HG03108 (cell line): Measurements from ENCODE around the gene SUCLG1.
A peak's percentile ranks its signal among the peaks of the same experiment; 100 is the strongest.
"Not testable (repeated sequence)": the region's sequence is repeated elsewhere in the genome, so short reads cannot be mapped to it uniquely, and the experiment has no call there.

ENCODE experiments used
- ATAC-seq: cut with Tn5 transposase; IDR thresholded peaks from one replicate; pipeline ENCODE4 v1.9.1; 2021; ENCODE audit warnings: moderate library complexity; ENCODE audit not compliant: unreplicated experiment

The SUCLG1 gene

DNA sequence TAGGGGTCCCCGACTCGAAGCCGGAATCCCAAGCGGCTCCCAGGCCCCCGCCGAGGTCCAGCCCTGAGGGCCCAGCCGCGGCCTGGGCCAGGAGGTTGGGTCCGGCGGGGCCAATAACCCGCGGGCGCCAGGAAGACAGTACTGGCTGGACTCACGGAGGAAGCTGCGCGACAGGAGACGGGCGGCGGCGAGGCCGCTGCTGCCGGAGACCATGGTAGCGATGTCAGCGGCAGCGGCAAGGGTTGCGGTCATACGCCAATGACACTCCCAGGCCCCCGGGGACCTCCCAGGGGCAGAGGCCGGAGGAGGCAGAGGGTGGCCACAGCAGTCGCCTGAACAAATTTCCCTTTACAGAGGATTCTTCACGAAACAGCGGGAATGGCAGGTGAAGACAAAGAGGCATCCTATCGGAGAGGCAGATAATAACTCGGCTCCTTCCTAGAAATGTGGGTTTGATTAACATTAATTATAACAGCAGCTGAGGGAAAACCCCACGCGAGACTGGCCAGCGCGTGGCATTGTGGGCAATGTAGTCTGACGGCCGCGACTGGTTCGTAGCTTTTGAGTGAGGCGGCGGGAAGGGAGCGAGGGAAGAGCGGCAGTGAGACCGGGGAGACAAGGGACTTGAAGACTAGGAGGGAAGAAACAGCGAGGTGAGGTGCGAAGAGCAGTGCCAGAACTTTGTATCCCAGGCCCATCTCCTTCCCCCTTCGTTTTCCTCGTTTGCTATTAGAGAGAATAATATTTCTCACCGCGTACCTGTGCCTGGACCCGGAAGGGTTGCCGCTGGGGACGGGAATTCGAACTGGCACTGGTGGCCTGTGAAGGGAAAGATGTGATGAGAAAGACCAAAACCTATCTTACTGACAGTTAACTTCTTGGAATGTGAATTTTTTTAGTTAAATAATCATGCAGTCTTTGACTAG lies at the start of gene SUCLG1:
TSS of gene SUCLG1 (minus strand) at position 263 of the 926 bp plus-strand sequence. CDS start at position 252, 11 bp downstream.
- peak; percentile 93 for ATAC-seq

DNA sequence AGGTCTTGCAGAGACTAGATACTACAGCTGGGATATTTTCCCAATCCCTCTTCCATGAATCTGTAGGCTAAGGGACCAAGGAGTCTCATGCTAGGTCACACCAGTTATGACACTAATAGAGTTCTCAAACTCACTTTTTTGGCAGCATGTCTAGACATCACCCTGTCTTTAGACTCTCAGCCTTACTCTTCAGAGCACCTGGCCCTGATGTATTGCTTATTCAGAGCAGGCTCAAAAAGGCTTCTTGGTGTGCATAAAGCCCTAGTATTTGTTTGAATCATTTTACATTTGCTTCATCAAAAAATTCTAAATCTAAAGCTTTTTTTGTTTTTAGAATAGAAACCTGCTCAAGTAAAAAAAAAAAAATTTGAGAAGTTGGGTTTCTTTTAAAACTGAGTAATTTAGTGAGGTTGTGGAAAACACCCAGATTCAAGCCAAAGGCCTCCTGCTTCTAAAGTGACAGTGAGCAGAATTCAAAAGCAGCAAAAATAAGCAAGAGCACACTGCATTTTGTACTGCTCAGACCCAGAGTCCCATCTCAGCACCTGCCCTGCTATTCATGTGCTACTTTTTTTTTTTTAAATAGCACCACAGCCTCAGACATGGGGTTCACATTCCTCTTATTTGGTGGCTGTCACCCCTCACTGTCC lies 39.2 kb upstream of the SUCLG1 start:
- no peak for ATAC-seq

DNA sequence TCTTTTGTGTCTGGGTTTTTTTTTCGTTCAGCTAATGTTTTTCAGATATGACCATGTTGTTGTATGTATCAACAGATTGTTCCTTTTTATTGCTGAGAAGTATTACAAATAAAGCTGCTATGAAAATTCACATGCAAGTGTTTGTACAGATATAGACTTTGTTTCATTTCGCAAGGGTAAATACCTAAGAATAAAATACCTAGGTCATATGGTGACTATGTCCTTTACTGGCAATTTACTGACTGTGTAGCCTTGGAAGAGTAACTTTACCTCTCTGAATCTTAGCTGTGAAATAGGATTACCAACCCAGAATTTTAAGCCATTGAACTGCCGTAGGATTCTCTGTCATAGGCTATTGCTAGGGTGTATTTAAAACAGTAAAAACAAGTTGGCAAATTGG lies 38.2 kb upstream of the SUCLG1 start:
- ATAC-seq: no peak

DNA sequence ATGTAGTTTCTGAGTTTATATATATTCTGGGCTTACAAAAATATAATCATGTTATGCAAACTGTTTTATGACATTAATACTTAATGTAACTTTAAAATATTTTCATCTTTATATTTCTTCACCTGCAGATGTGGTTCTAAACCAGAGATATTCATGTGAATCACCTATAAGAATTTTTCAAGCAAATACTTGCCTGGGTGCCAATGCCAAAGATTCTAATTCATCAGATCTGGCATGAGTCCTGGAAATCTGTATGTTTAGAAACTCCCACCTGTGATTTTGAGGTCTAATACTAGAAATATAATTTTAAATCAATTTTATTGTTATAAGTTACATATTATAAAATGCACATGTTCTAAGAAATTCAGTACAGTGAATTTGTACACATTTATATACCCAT lies 37.3 kb upstream of the SUCLG1 start:
- no peak for ATAC-seq

DNA sequence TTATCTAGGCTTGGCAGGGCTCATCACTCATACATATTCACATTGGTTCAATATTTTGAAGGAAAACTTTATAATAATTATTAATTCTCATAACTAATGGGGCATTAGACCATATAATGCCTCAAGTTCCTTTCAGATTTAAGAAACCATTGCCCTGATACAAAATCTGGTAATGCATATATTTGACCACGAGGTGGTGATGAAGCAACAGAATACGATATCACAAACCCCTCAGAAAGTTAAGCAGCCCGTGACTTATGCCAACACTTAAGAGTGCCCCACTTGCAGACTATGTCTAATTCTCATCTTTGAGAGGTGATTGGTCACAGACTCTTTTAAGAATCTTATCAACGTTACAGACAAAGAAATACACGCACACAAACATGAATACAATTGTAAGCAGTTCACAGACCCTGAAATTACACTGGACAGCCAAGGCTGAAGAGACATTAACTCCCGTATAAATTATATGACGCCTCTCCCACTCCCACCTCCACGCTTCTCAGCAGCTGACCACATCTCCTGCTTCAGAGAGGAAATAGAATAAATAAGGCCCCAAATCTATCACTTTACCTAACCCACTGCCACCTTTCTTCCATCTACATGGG lies 36.6 kb upstream of the SUCLG1 start:
- peak; percentile 78 for ATAC-seq

DNA sequence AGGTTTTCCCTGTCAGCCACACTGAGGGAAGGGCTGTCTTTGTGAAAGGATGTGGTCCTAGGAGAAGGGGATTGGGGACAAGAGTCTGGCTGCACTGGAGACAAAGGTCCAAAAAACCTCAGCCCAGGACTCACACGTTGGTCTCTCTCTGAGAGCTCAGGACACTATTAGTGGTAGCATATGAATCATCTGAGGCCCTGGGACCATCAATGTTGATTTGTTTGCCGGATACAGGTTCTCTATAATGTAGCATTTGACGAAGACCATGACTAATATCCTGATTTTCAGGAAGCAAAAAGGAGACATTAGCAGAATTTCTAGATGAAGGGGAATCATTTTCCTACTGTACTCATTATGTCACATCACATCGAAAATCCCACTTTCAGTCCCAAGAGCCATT lies 35.0 kb upstream of the SUCLG1 start:
- no peak for ATAC-seq

DNA sequence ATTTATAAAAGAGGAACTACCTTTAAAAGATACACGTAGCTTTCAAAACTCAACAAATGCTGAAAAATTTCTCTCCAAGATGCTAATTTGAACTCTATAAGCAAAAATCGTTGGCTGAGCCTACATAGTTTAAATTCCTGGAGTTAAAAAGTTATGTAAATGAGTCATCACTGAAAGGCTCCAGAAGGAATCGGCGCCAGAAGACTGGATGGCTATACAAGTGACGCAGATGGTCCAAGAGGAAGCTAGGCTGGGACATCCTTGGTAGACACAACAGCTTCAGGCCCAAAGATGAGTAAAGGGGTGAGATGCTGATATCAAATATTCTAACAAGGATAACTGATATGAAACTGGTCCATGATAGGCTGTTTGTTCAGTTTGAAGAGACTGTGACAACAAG lies 34.4 kb upstream of the SUCLG1 start:
- ATAC-seq: no peak

DNA sequence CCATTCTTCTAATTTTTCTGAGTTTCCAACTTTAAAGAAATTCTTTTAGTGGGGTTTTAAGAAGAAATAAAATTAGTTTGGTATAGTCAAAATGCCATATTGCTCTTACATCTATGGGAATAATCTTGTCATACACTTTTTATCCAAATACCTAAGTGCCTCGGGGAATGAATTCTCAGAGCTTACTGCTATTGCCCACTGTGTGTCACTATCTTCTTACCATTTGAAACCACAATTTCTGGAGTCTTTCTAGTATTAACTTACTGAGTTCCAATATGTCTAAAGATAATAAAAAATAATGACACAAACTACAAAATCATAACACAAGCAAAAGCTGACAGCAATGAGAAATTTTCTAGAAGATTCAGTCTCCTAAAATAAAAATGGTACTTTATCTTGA lies 33.5 kb upstream of the SUCLG1 start:
- no peak for ATAC-seq

DNA sequence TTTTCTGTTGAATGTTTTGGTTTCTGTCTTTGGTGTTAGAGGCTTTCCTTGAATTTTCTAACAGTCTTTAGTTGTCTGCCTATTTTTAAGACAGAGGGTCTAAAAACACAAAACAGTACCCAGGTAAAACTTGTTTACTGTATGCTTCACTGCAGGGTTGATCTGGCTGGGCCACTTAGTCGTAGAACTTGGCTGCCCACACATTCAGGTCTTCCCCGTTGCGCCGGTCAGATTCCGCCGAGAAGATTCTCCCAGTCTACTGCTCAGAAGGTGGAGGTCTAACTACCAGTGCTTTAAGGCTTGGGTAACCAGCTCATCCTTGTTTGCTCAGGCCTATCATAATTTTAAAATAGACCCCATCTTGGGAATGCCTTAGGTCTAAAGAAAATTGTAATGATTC lies 32.7 kb upstream of the SUCLG1 start:
- ATAC-seq: no peak

DNA sequence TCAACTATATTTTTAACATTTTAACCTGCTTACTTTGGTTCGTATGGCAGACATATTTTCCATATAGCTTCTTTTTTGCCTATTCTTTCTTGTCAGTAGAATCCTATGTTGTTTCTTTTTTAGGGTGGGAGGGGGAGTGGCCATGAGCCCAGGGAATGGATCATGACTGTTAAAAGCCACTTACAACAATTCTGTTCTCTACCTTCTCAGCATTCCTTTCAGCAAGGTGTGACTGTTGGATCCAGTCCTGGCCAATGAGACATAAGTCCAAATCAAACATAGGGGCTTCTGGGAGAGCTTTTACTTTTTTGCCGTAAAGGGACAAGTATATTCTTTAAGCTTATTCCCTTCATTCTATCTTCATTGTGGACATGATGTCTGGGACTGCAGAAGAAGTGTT lies 32.2 kb upstream of the SUCLG1 start:
- ATAC-seq: no peak

DNA sequence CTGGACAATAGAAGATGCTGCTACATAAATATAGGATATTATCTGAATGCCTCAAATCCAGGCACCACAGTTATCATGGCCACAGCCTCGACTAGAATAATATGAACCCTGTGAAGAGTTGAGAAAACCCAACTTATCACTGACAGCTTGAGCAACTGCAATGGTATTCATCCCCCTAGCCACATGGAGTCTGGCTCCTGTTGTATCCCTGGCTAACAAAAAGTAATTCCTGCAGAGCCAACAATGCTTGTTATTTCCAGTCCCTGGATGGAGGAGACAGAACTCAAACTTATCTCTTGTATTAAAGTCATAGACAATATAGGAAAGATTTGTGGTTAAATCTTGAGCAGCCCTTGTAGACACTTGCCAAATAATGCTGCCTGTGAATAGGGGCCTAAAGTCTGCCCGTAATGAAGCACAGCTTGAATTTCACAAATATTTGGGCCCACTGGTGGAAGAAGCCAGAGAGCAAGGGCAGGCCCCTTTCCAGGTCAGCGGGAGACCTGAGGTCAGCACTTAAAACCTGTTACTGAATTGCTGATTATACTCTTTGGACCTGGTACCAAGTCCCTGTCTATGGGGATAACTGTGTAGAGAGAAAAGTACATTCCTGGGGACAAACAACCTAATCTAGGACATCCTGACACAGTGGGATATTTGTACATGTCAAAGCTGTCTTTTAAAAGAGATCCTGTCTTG lies 28.4 kb upstream of the SUCLG1 start:
- ATAC-seq: no peak

DNA sequence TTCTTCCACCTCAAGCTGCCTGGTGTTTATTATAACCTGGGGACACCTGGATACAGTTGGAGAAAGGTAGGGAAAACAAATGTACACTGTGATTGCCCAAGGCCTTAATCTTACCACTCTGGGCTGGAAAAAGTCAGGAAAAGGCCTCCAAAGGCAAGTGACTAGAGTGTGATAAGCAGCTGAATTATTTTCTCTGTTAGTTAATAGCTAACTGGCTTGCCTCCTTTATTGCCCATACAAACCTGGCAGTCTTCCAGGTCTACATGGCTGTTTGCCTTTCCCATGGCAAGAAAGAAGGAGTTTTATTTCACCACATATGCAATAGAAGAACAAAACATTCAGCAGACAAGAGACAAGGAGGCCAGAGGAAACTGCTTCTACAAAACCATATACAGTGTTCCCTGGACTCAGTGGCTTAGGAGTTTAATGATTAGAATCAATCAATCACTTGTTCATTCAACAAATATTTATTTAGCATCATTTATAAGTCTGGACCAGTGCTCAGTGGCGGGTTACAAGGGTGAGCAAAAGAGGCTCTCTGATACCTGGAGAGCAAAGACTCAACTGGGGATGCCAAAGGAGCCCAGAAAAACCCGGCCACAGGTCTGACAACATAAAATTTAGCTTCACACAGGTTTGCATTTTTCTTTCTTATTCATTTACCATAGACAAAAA lies 27.5 kb upstream of the SUCLG1 start:
- no peak for ATAC-seq

DNA sequence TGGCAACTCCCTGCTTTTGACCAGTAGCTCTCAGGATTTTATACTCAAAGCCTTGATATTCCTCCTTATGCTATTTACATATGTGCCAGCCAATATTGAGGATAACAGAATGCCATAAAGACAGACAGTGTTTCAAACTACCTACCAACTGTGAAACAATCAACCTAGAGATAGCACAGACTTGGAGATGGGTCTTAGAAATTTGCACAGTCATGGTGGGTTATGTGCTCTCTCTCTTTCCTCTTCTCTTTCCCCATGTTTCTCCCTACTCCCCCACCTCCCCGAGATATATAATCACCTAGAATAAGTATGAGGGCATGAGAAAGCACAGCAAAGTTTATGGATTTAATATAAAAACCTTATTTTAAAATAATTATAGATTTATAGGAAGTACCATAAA lies 24.2 kb upstream of the SUCLG1 start:
- ATAC-seq: no peak

DNA sequence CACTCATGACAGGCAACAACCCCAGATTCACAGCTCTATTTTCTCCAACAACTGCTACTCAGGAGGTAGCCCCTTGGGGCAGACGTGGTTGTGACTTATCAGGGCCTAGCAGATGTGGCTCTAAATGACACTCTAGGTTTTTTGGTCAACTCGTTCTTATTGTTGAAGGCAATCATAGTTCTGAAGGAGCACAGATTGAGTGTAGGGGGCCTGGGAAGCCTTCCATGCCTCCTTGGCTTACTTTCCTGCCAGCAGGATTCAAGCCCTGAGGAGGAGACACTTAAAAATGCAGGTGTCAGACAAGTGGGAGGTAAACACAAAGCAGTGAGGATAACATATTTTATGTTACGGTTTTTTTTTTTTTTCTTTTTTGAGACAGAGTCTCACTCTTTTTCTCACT lies 23.5 kb upstream of the SUCLG1 start:
- ATAC-seq: no peak

DNA sequence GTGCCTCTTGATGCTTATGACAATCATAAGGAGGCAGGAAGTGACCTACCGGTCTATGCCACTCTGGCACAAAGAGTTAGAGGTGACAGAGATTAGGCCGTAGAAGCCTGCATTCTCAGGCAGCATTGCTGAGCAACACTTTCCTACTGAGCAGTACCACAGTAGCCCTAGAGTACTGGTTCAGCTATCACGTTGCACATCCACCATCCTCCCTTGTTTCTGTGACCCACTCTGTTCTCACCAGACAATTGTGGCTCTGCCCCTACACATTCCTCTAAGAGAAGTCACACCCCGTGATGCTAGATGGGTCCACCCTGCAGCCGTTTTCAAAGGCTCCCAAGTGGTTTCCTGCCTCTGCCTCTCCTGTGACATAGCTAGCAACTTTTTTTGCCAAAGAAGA lies 22.6 kb upstream of the SUCLG1 start:
- no peak for ATAC-seq

DNA sequence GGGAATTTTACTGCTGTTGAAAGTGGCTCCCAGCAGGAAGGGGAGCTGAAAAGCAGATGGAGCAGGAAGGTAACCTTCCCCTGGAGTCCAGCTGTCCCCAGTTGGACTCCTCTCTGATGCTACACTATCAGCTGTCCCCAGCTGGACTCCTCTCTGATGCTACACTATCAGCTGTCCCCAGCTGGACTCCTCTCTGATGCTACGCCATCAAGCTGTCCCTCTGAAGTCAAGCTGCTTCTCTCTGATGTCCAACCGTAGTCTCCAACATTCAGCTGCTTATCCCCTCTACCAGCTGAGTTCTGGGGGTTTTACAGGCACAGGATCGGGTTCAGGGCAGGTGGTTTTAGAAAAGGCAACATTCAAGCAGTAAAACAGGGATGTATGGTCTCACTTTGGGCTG lies 19.8 kb upstream of the SUCLG1 start:
- ATAC-seq: no peak

DNA sequence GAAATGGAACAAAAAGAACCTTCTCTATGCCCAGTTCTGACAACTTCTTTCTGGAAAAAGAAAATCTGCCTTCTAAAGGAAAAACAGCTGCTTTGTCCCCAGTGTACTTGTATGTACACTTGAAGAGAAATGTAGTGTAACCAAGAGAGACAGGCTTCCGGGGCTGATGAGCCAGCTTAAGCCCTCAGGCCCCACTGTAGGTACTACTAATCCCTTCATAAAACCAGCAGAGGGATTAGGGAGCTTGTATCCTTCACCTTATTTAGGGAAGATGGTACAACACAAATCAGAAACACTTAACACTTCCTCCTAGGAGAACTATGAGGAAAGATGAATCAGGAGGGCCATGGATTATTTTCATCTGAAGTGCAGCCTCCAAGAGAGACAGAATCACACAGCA lies 18.8 kb upstream of the SUCLG1 start:
- no peak for ATAC-seq

DNA sequence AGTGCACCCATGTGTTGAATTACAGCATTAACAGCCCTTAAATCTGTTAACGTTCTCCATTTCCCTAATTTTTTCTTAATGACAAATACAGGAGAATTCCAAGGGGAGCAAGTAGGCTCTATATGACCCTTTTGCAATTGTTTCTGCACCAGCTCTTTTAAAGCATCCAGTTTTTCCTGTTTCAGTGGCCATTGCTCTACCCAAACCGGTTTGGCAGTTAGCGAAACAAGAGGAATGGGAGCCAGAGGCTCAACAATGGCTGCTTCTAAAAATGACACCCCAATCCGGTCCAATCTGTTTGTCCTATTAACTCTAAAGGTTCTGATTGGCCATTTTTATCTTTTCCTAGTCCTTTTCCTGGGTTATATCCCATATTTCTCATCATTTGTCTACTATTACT lies 15.1 kb upstream of the SUCLG1 start:
- no peak for ATAC-seq

DNA sequence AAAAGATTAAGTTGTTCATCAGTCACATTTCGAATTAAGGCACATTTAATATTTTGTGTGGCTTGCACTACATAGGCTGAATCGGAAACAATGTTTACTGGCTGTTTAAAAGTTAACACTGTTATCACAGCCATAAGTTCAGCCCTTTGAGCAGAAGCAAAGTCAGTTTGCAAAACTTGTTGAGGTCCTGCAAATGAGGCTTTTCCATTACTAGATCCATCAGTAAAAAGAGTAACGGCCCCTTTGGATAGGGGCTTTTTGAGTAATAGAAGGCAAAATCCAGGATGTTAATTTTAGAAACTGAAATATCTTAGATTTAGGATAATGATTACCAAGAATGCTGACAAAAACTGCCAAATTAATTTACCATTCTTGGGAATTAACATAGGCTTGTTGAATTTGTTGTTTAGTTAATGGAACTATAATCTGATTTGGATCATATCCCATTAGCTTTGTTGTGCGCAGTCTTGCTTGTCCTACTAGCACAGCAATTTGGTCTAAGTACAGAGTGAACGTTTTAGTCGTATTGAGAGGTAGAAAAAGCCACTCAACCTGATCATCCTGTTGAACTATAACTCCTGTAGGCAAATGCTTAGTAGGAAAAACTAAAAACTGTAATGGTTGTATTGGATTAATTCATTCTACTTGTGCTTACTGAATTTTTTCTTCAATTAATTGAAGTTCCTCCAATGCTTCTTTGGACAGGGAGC lies 13.9 kb upstream of the SUCLG1 start:
- ATAC-seq: no peak

DNA sequence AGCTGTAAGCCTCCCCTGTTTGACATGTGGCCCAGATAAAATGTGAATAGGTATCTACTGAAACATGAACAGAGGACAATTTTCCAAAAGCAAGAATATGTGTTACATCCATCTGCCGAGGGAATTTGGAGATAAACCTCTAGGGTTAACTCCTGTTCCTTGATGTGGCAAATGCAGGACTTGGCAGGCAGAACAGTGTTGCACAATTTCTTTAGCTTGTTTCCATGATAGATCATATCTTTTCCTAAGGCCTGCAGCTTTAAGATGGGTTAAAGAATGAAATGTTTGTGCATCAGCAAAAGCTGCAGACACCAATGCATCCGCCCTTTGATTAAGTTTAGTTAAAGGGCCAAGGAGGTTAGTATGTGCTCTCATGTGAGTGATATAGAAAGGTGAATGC lies 13.3 kb upstream of the SUCLG1 start:
- not testable (repeated sequence) for ATAC-seq
